ENCODE data around the gene FAHD1. TPM values are rescaled to one million over a fixed set of nuclear protein-coding genes. Genes with fewer than 3 reads are reported as not detected.
A peak's percentile ranks its signal among the peaks of the same experiment; 100 is the strongest.

FAHD1 gene
- total RNA-seq, 1 donor from 2014 or later = 53.5 TPM

GRCh38 chr16:1861730-1862129 lies 34.7 kb downstream of the FAHD1 start:
- Histone ChIP-seq H3K27me3 (no peaks in the 10 kb centered on the region), H3K27ac (no peak overlapping the region), H3K4me3 (no peak overlapping the region), H3K9me3 (no peaks in the 10 kb centered on the region), H3K36me3 (no peaks in the 10 kb centered on the region), H3K4me1 (peaks cover 4% of the 10 kb centered on the region)
- TF ChIP-seq POLR2A (IDR thresholded peaks at IDR 0.05) (no peak), CTCF (IDR thresholded peaks at IDR 0.05) (no peak)
- no peak for DNase-seq (ENCODE audit: extremely low spot score in 2 of 2)
- intact Hi-C loops (cut with DNase I) = loop anchor here (2.0 kb wide), 1 partner anchor 65 kb away; no protein-coding TSS in a partner anchor

- intact Hi-C loops (cut with DNase I) = loop anchor here (2.0 kb wide), 1 partner anchor 64 kb away; no protein-coding TSS in a partner anchor
- no peaks in the 10 kb centered on the region for H3K36me3 ChIP-seq
- TF ChIP-seq POLR2A (IDR thresholded peaks at IDR 0.05) (no peak), POLR2AphosphoS5 (IDR thresholded peaks at IDR 0.05; ENCODE audit: insufficient read depth in 1 of 2, low read depth in 1 of 2) (no peak), CTCF (IDR thresholded peaks at IDR 0.05) (no peak)
Measured at GRCh38 chr16:1862394-1862793, 35.4 kb downstream of the FAHD1 start.

GRCh38 chr16:1863681-1864460 lies 36.9 kb downstream of the FAHD1 start:
- Histone ChIP-seq H3K27ac (no peak overlapping the region), H3K4me1 (peaks cover 4% of the 10 kb centered on the region), H3K27me3 (no peaks in the 10 kb centered on the region), H3K4me3 (no peak overlapping the region), H3K36me3 (no peaks in the 10 kb centered on the region), H3K9me3 (no peaks in the 10 kb centered on the region)
- intact Hi-C loops (cut with DNase I) = loop anchor here (2.0 kb wide), 1 partner anchor 63 kb away; no protein-coding TSS in a partner anchor
- no peak for DNase-seq (ENCODE audit: extremely low spot score in 2 of 2)
- TF ChIP-seq POLR2A (IDR thresholded peaks at IDR 0.05) = no peak
- TF ChIP-seq CTCF (IDR thresholded peaks at IDR 0.05) = peak; percentile 13 to 59 (median 51)
- peak in 1 of 2 donors; percentile 21 for TF ChIP-seq POLR2AphosphoS5 (IDR thresholded peaks at IDR 0.05; ENCODE audit: insufficient read depth in 1 of 2, low read depth in 1 of 2)

More at GRCh38 chr16:1862394-1862793, 35.4 kb downstream of the FAHD1 start:
- no peak overlapping the region for H3K4me3 ChIP-seq
- H3K27me3 ChIP-seq = no peaks in the 10 kb centered on the region
- DNase-seq (ENCODE audit: extremely low spot score in 2 of 2) = no peak
- no peaks in the 10 kb centered on the region for H3K9me3 ChIP-seq
- no peak overlapping the region for H3K27ac ChIP-seq
- H3K4me1 ChIP-seq = peaks cover 4% of the 10 kb centered on the region

GRCh38 chr16:1865902-1866690 lies 39.1 kb downstream of the FAHD1 start:
- Histone ChIP-seq H3K9me3 (no peaks in the 10 kb centered on the region), H3K27ac (no peak overlapping the region), H3K4me3 (no peak overlapping the region), H3K36me3 (no peaks in the 10 kb centered on the region), H3K27me3 (no peaks in the 10 kb centered on the region), H3K4me1 (peaks cover 4% of the 10 kb centered on the region)
- no peak for TF ChIP-seq CTCF (IDR thresholded peaks at IDR 0.05)
- TF ChIP-seq POLR2AphosphoS5 (IDR thresholded peaks at IDR 0.05; ENCODE audit: insufficient read depth in 1 of 2, low read depth in 1 of 2) = no peak
- TF ChIP-seq POLR2A (IDR thresholded peaks at IDR 0.05) = no peak
- no peak for DNase-seq (ENCODE audit: extremely low spot score in 2 of 2)
- intact Hi-C loops (cut with DNase I) = no loop called here
